ENCODE data around the gene WNT8B. TPM values are rescaled to one million over a fixed set of nuclear protein-coding genes. Genes with fewer than 3 reads are reported as not detected.

The WNT8B gene
- total RNA-seq, 1 donor from 2014 or later: not detected

DNA sequence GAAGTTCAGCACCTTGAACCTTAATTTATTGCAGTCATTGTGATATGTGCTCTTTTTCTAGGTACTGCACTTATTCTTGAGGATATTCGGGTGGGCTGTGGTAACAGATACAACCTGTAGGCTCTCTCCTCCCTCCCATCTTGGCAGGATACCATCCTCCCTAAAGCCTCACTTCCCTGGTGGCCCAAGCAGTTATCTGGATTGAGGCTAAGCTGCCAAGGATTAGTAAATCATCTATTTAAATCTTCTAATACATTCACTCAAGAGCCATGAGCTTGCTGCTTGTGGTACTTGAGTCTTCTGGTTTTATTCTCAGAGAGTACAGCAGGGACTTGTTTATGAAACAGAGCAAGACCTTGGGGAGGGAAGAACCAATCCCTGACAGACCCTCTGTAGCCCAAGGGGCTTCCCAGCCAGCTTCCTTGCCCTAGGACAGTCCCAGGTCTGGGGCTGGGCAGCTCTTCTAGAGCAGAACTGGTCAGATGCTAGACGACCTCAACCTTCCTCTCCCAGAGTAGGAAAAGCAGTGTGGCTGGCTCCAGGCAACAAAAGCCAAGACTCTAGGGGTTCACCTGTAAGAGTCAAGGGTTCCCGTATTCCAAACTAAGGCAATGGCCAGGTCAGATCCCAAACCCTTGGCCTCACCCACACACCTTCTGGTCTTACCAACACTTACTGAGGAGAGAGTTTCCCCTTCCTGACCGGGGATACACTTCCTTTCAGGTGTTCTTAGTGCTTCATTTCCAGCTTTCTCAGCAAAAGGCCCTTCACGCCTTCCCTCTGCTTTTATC, 21.3 kb downstream of the WNT8B start:
- H3K4me1 ChIP-seq: peaks cover 9% of the 10 kb centered on the region
- H3K36me3 ChIP-seq: peaks cover 13% of the 10 kb centered on the region
- intact Hi-C loops (cut with DNase I): no loop called here
- H3K4me3 ChIP-seq: no peak overlapping the region
- no peaks in the 10 kb centered on the region for H3K9me3 ChIP-seq
- ATAC-seq (no peak), DNase-seq (no peak)
- TF ChIP-seq, protein P1, sequence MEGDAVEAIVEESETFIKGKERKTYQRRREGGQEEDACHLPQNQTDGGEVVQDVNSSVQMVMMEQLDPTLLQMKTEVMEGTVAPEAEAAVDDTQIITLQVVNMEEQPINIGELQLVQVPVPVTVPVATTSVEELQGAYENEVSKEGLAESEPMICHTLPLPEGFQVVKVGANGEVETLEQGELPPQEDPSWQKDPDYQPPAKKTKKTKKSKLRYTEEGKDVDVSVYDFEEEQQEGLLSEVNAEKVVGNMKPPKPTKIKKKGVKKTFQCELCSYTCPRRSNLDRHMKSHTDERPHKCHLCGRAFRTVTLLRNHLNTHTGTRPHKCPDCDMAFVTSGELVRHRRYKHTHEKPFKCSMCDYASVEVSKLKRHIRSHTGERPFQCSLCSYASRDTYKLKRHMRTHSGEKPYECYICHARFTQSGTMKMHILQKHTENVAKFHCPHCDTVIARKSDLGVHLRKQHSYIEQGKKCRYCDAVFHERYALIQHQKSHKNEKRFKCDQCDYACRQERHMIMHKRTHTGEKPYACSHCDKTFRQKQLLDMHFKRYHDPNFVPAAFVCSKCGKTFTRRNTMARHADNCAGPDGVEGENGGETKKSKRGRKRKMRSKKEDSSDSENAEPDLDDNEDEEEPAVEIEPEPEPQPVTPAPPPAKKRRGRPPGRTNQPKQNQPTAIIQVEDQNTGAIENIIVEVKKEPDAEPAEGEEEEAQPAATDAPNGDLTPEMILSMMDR (IDR thresholded peaks at IDR 0.05): no peak
- H3K27ac ChIP-seq: no peak overlapping the region
- H3K27me3 ChIP-seq: peaks cover 22% of the 10 kb centered on the region

DNA sequence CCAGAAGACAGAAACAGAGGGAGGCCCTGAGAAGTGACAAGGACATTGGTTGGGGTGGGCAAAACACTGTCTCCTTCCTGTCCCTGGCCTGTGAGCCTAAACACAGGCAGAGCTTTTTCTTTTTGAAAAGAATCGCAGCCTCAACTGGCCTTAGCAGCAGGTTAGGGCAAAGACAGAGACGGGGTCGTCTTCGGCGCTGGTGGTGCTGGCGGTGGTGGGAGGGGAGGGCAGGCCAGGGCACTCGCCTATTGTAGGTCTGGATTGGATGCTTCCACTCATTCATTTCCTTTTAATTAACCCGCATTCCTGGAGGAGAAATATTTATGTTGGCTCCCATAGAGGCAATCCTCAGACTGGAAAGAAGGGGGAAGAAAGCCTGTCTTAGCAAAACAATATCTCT, 22.6 kb downstream of the WNT8B start:
- peaks cover 9% of the 10 kb centered on the region for H3K27me3 ChIP-seq
- TF ChIP-seq, protein P1 (IDR thresholded peaks at IDR 0.05): no peak
- H3K4me3 ChIP-seq: no peak overlapping the region
- intact Hi-C loops (cut with DNase I): no loop called here
- H3K27ac ChIP-seq: no peak overlapping the region
- ATAC-seq (no peak), DNase-seq (no peak)
- peaks cover 26% of the 10 kb centered on the region for H3K36me3 ChIP-seq
- peaks cover 9% of the 10 kb centered on the region for H3K4me1 ChIP-seq
- H3K9me3 ChIP-seq: no peaks in the 10 kb centered on the region

DNA sequence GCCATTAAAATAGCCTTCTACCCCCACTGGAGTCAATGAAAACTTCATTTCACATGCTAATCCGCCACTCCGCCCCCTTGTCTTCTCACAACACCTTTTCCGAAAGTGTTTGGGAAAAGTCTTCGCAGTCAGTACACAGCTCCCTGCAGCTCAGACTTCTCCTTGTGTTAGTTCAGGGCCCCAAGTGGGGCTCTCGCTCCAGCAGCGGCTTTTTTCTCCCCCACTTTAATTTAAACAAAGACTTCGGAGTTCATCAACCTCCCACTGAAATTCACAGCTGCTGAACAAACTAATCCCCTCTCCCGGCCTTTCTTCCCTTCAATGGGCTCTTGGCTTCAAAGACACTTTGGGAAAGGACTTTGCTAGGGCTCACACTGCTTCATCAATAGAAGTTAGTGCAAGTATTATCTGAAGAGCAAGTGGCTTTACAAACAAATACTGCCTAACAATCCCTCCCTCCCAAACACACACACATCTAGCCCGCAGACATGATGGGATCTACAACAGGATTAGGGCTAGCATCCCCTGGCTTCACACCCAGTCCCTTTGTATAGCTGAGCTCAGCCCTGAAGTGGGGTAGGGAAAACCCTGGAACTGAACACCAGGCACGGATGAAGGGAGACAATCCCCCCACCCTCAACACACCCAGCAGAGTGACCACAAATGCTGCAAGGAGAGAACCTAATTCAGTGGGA, 23.1 kb downstream of the WNT8B start:
- peaks cover 29% of the 10 kb centered on the region for H3K36me3 ChIP-seq
- H3K9me3 ChIP-seq: no peaks in the 10 kb centered on the region
- ATAC-seq (no peak), DNase-seq (no peak)
- peaks cover 9% of the 10 kb centered on the region for H3K4me1 ChIP-seq
- H3K4me3 ChIP-seq: no peak overlapping the region
- TF ChIP-seq, protein P1 (IDR thresholded peaks at IDR 0.05): no peak
- peaks cover 4% of the 10 kb centered on the region for H3K27me3 ChIP-seq
- H3K27ac ChIP-seq: no peak overlapping the region
- intact Hi-C loops (cut with DNase I): no loop called here

DNA sequence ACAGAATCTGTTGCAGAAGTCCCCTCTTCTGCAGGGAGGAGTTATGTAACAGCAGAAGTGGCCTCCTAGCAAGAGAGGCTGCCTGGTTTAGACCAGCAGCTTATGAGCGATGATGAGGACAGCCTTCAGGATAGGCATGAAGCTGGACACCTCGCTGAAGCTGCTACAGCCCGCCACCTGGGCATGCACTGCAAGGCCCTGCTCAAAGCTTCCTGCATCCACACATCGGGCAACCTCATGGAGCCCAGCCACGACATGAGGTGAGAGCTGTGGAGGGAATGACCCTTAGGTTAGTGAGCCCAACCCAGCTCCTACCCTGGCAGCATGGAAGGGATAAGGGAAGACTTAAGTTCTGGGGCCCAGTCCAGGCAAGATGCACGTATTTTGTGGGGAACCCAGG, 24.7 kb downstream of the WNT8B start:
- Histone ChIP-seq H3K4me3 (no peak overlapping the region), H3K36me3 (peaks cover 29% of the 10 kb centered on the region), H3K9me3 (no peaks in the 10 kb centered on the region), H3K4me1 (no peaks in the 10 kb centered on the region), H3K27ac (no peak overlapping the region), H3K27me3 (peaks cover 3% of the 10 kb centered on the region)
- no peak for ATAC-seq
- TF ChIP-seq, protein P1 (IDR thresholded peaks at IDR 0.05): no peak
- no peak for DNase-seq
- intact Hi-C loops (cut with DNase I): no loop called here

DNA sequence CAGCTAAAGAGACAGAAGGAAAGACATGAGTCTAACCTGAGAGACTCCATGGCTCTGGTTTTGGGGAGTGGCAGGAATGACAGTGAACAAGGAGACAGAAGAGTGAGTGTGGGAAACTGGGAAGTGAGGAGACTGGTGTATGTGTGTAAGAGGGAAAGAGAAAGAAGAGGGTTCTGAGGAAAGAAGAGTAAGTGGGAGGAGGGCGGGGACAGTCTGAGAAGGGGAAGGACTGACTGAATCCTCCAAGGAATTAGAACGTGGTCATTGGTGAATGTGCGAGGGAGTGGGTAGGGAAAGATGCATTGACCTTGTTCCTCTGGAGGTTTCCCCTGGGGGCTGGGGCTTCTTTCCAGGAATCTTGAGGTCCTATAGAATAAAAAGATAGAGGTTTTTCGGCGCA, 26.6 kb downstream of the WNT8B start:
- Histone ChIP-seq H3K4me3 (no peak overlapping the region), H3K4me1 (no peaks in the 10 kb centered on the region), H3K36me3 (peaks cover 29% of the 10 kb centered on the region), H3K27ac (no peak overlapping the region), H3K27me3 (no peaks in the 10 kb centered on the region), H3K9me3 (no peaks in the 10 kb centered on the region)
- DNase-seq (no peak), ATAC-seq (peak; percentile 76)
- TF ChIP-seq, protein P1 (IDR thresholded peaks at IDR 0.05): no peak
- intact Hi-C loops (cut with DNase I): no loop called here

Data from upper lobe of right lung (tissue), 1 donor.